Stomach (tissue), 4 donors: ENCODE measurements around the gene KRTAP17-1.

Experiments
- CTCF ChIP-seq, 7 experiments: fragments of 450-650 bp in 4 of 7; fragments of 200-600 bp in 3 of 7; sonication (generic) in 3 of 7; IDR thresholded peaks; one replicate each; pipeline ENCODE4 v1.5.1; 2016 to 2019; ENCODE audit warnings: antibody characterized with exemption in 7 of 7, control low read depth in 2 of 7, mild to moderate bottlenecking in 1 of 7
- EP300 ChIP-seq: sonication (generic); formaldehyde crosslinking; IDR thresholded peaks from one replicate; pipeline ENCODE4 v1.6.1; 2017; ENCODE audit warnings: antibody characterized with exemption
- POLR2A ChIP-seq, 4 donors: fragments of 450-650 bp; IDR thresholded peaks; one replicate each; pipeline ENCODE4 v1.6.1; 2016; ENCODE audit warnings: antibody characterized with exemption in 4 of 4, control low read depth in 2 of 4, mild to moderate bottlenecking in 1 of 4, moderate library complexity in 1 of 4
- POLR2AphosphoS5 ChIP-seq, 3 donors: sonication (generic); formaldehyde crosslinking; IDR thresholded peaks; one replicate each; pipeline ENCODE4 v1.6.1; 2016; ENCODE audit warnings: antibody characterized with exemption in 3 of 3

GRCh38 chr17:41328207-41328606 is 12.7 kb upstream of the KRTAP17-1 start:
- TF ChIP-seq POLR2A (IDR thresholded peaks at IDR 0.05) (no peak), CTCF (IDR thresholded peaks at IDR 0.05) (no peak), POLR2AphosphoS5 (IDR thresholded peaks at IDR 0.05) (no peak), EP300 (no peak)
